Jurkat, Clone E6-1 (cell line): ENCODE results near the gene USP40.

Source experiments
- DNase-seq: peaks from one replicate; pipeline ENCODE4 v3.0.0-alpha.2; 2011; ENCODE audit warnings: low read depth, low spot score
- H3K4me3 ChIP-seq: 2 replicates; pipeline ENCODE4 v1.5.1; 2011; ENCODE audit warnings: mild to moderate bottlenecking, low read length, control low read depth, moderate library complexity

USP40 gene

GRCh38 chr2:233436691-233437438, 129.7 kb downstream of the USP40 start:
- DNase-seq: no peak
- H3K4me3 ChIP-seq: no peak overlapping the region

- DNase-seq: no peak
- H3K4me3 ChIP-seq: no peak overlapping the region
Measured at GRCh38 chr2:233436191-233436581, 130.4 kb downstream of the USP40 start.

GRCh38 chr2:233435436-233436190, 131.0 kb downstream of the USP40 start:
- DNase-seq: no peak
- H3K4me3 ChIP-seq: no peak overlapping the region

GRCh38 chr2:233434666-233435330, 131.8 kb downstream of the USP40 start:
- DNase-seq: no peak
- H3K4me3 ChIP-seq: no peak overlapping the region

- H3K4me3 ChIP-seq: no peak overlapping the region
- no peak for DNase-seq
Measured at GRCh38 chr2:233433794-233434193, 132.8 kb downstream of the USP40 start.

GRCh38 chr2:233433029-233433428, 133.6 kb downstream of the USP40 start:
- no peak for DNase-seq
- H3K4me3 ChIP-seq: no peak overlapping the region

- no peak for DNase-seq
- H3K4me3 ChIP-seq: no peak overlapping the region
Measured at GRCh38 chr2:233430651-233431050, 135.9 kb downstream of the USP40 start.

- no peak overlapping the region for H3K4me3 ChIP-seq
- no peak for DNase-seq
Measured at GRCh38 chr2:233430081-233430480, 136.5 kb downstream of the USP40 start.

GRCh38 chr2:233429175-233429897, 137.2 kb downstream of the USP40 start:
- no peak for DNase-seq
- H3K4me3 ChIP-seq: no peak overlapping the region

GRCh38 chr2:233428438-233428837, 138.1 kb downstream of the USP40 start:
- no peak overlapping the region for H3K4me3 ChIP-seq
- no peak for DNase-seq

GRCh38 chr2:233428008-233428407, 138.6 kb downstream of the USP40 start:
- no peak overlapping the region for H3K4me3 ChIP-seq
- DNase-seq: no peak

GRCh38 chr2:233426619-233427342, 139.8 kb downstream of the USP40 start:
- peak; percentile 33 for DNase-seq
- H3K4me3 ChIP-seq: no peak overlapping the region
